GM19452 (cell line): ENCODE results near the gene TSR3.

Source experiments
- ATAC-seq: cut with Tn5 transposase; IDR thresholded peaks from one replicate; pipeline ENCODE4 v1.9.1; 2021; ENCODE audit not compliant: unreplicated experiment

TSR3 gene

GRCh38 chr16:1355591-1355990, 3.9 kb upstream of the TSR3 start:
- no peak for ATAC-seq

GRCh38 chr16:1354815-1355540, 3.3 kb upstream of the TSR3 start:
- no peak for ATAC-seq

GRCh38 chr16:1351215-1351581, 480 bp downstream of the TSR3 start:
- ATAC-seq: peak; percentile 15

- ATAC-seq: no peak
Measured at GRCh38 chr16:1350691-1351090, 987 bp downstream of the TSR3 start.

- no peak for ATAC-seq
Measured at GRCh38 chr16:1349951-1350350, 1.7 kb downstream of the TSR3 start.

- no peak for ATAC-seq
Measured at GRCh38 chr16:1349351-1349750, 2.3 kb downstream of the TSR3 start.

- ATAC-seq: no peak
Measured at GRCh38 chr16:1348926-1349325, 2.8 kb downstream of the TSR3 start.

GRCh38 chr16:1348441-1348840, 3.2 kb downstream of the TSR3 start:
- ATAC-seq: no peak

GRCh38 chr16:1347962-1348361, 3.7 kb downstream of the TSR3 start:
- ATAC-seq: no peak

GRCh38 chr16:1347286-1347855, 4.3 kb downstream of the TSR3 start:
- ATAC-seq: no peak

GRCh38 chr16:1346422-1347285, 5.0 kb downstream of the TSR3 start:
- ATAC-seq: no peak

GRCh38 chr16:1345651-1346421, 5.8 kb downstream of the TSR3 start:
- no peak for ATAC-seq

- ATAC-seq: no peak
Measured at GRCh38 chr16:1345087-1345486, 6.6 kb downstream of the TSR3 start.

- no peak for ATAC-seq
Measured at GRCh38 chr16:1344499-1344898, 7.2 kb downstream of the TSR3 start.

- no peak for ATAC-seq
Measured at GRCh38 chr16:1343428-1344242, 8.0 kb downstream of the TSR3 start.

- ATAC-seq: peak; percentile 78
Measured at GRCh38 chr16:1342526-1343427, 8.9 kb downstream of the TSR3 start.

- ATAC-seq: no peak
Measured at GRCh38 chr16:1341495-1342420, 9.9 kb downstream of the TSR3 start.

GRCh38 chr16:1340730-1341494, 10.8 kb downstream of the TSR3 start:
- no peak for ATAC-seq
